A673 (cell line): Measurements from ENCODE around the gene TRAK1. TPM values are rescaled to one million over a fixed set of nuclear protein-coding genes. Genes with fewer than 3 reads are reported as not detected.

Experiments
- BruUV-seq: library from RNA; stranded (reverse); fragments of 400-500 nt; replicated peaks from 2 replicates; lab custom pipeline; 2021; lab: Mats Ljungman, UMichigan
- CTCF ChIA-PET: fragments of 300-600 bp; sonication (Branson Sonifier 250); formaldehyde crosslinking; loops from one replicate; lab custom pipeline; 2022; ENCODE audit warnings: antibody characterized with exemption; lab: Charles Lee
- POLR2A ChIA-PET: fragments of 300-600 bp; sonication (Branson Sonifier 250); formaldehyde crosslinking; loops from one replicate; lab custom pipeline; 2022; ENCODE audit warnings: antibody characterized with exemption; ENCODE audit not compliant: low non-redundant PET; lab: Charles Lee
- DNase-seq: peaks from one replicate; pipeline ENCODE4 v3.0.0-alpha.2; 2015; ENCODE audit warnings: low spot score
- H3K27ac ChIP-seq: fragments of 200-600 bp; sonication (generic); 2 replicates; pipeline ENCODE4 v1.5.1; 2016; ENCODE audit warnings: mixed run types, low read depth, mild to moderate bottlenecking, mixed read lengths, antibody characterized with exemption, low read length; ENCODE audit not compliant: poor library complexity, severe bottlenecking
- H3K27me3 ChIP-seq: fragments of 200-600 bp; sonication (generic); replicated peaks from 2 replicates; pipeline ENCODE4 v1.6.1; 2017; ENCODE audit warnings: mixed run types, low read depth, mild to moderate bottlenecking, mixed read lengths, antibody characterized with exemption, low read length; ENCODE audit not compliant: insufficient read depth, poor library complexity
- H3K36me3 ChIP-seq: fragments of 200-600 bp; sonication (generic); 2 replicates; pipeline ENCODE4 v1.6.1; 2016; ENCODE audit warnings: mixed run types, mild to moderate bottlenecking, mixed read lengths, antibody characterized with exemption, low read length; ENCODE audit not compliant: insufficient read depth, poor library complexity, severe bottlenecking
- H3K4me1 ChIP-seq: fragments of 200-600 bp; sonication (generic); 2 replicates; pipeline ENCODE4 v1.6.1; 2017; ENCODE audit warnings: mixed run types, mild to moderate bottlenecking, mixed read lengths, antibody characterized with exemption, low read length; ENCODE audit not compliant: insufficient read depth, poor library complexity, severe bottlenecking
- H3K4me3 ChIP-seq: fragments of 200-600 bp; sonication (generic); 2 replicates; pipeline ENCODE4 v1.5.1; 2016; ENCODE audit warnings: low read depth, mixed run types, mild to moderate bottlenecking, mixed read lengths, low read length; ENCODE audit not compliant: poor library complexity, severe bottlenecking
- H3K9me3 ChIP-seq: fragments of 200-600 bp; sonication (generic); 2 replicates; pipeline ENCODE4 v1.6.1; 2016; ENCODE audit warnings: mixed run types, low read depth, mild to moderate bottlenecking, mixed read lengths, antibody characterized with exemption, low read length; ENCODE audit not compliant: poor library complexity, severe bottlenecking
- CTCF ChIP-seq: fragments of 300-800, 200-600 bp; sonication (generic); conservative IDR thresholded peaks from 2 replicates; pipeline ENCODE4 v1.5.1; 2017; ENCODE audit warnings: low read depth, mild to moderate bottlenecking, antibody characterized with exemption, low read length, moderate library complexity, mixed read lengths
- EZH2 ChIP-seq: fragments of 200-600 bp; sonication (generic); IDR thresholded peaks from 2 replicates; pipeline ENCODE4 v1.6.1; 2017; ENCODE audit warnings: borderline replicate concordance, low read depth, mild to moderate bottlenecking, mixed read lengths, antibody characterized with exemption, low read length; ENCODE audit not compliant: poor library complexity, severe bottlenecking
- intact Hi-C: fragments of 100-400 bp; cut with micrococcal nuclease; formaldehyde crosslinking; loops from one replicate; pipeline ENCODE4 v1.10.0; 2022; ENCODE audit not compliant: unreplicated experiment
- total RNA-seq: library from RNA; stranded (reverse); gene quantifications from 2 replicates; pipeline ENCODE4 v1.2.3, GENCODE V29; 2021

Gene TRAK1
- total RNA-seq, 1 experiment from 2014 or later = 16.3 TPM

DNA sequence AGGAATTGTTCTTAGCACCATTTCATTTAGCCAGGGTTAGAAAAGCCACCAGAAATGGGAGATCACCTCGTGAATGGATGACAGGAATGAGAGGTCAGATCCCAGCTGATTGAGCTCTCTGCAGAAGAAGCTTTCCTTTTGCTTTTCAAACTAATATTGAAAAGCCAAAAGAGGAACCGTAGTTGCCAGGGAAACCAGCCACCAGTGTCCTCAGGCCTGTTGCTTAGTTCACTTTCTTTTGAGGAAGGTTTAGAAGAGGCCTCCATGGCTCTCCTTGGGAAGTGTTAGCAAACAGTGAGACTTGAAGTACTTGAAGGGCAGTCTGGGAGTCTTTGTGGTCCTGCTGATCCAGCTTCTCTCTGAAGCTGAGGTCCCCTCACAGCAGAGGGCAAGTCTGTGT, 182.2 kb downstream of the TRAK1 start:
- ChIA-PET POLR2A (interaction anchor here (0.5 kb wide), 1 partner anchor 471 kb away, joined by 3 read pairs; no protein-coding TSS in a partner anchor), CTCF (no interaction called here)
- Histone ChIP-seq H3K27ac (no peak overlapping the region), H3K27me3 (no peaks in the 10 kb centered on the region), H3K4me3 (no peak overlapping the region), H3K9me3 (no peaks in the 10 kb centered on the region), H3K36me3 (no peaks in the 10 kb centered on the region), H3K4me1 (no peaks in the 10 kb centered on the region)
- BruUV-seq = no TSS peak
- no peak for DNase-seq
- intact Hi-C loops = no loop called here
- TF ChIP-seq CTCF = no peak
- no peak for TF ChIP-seq EZH2

- POLR2A ChIA-PET = no interaction called here
- no peak for DNase-seq
- TF ChIP-seq CTCF (no peak), EZH2 (no peak)
- no TSS peak for BruUV-seq
- CTCF ChIA-PET = no interaction called here
- no peak overlapping the region for H3K4me3 ChIP-seq
- H3K27me3 ChIP-seq = no peaks in the 10 kb centered on the region
- no peaks in the 10 kb centered on the region for H3K4me1 ChIP-seq
- H3K27ac ChIP-seq = no peak overlapping the region
- no peaks in the 10 kb centered on the region for H3K9me3 ChIP-seq
- H3K36me3 ChIP-seq = no peaks in the 10 kb centered on the region
- intact Hi-C loops = no loop called here
Observed at GRCh38 chr3:42274266-42274665, 183.1 kb downstream of the TRAK1 start.

- TF ChIP-seq CTCF (no peak), EZH2 (no peak)
- H3K27ac ChIP-seq = no peak overlapping the region
- intact Hi-C loops = no loop called here
- POLR2A ChIA-PET = no interaction called here
- H3K9me3 ChIP-seq = no peaks in the 10 kb centered on the region
- no peak overlapping the region for H3K4me3 ChIP-seq
- no peaks in the 10 kb centered on the region for H3K4me1 ChIP-seq
- CTCF ChIA-PET = no interaction called here
- H3K36me3 ChIP-seq = no peaks in the 10 kb centered on the region
- BruUV-seq = no TSS peak
- no peak for DNase-seq
- no peaks in the 10 kb centered on the region for H3K27me3 ChIP-seq
Observed at GRCh38 chr3:42275217-42275616, 184.1 kb downstream of the TRAK1 start.

Other genes starting within 250 kb of the TRAK1 start
- 4.4 and 7.4 TPM in 2 replicates for gene ULK4, start 129.3 kb upstream of the TRAK1 start, total RNA-seq
- gene CCK, start 174.8 kb downstream of the TRAK1 start, total RNA-seq = 18.4 and 19.6 TPM in 2 replicates